HG03159 (cell line): ENCODE measurements around the gene ARL13A.
A peak's percentile ranks its signal among the peaks of the same experiment; 100 is the strongest.
"Not testable (repeated sequence)": the region's sequence is repeated elsewhere in the genome, so short reads cannot be mapped to it uniquely, and the experiment has no call there.

Experiments used
- ATAC-seq: cut with Tn5 transposase; IDR thresholded peaks from one replicate; pipeline ENCODE4 v1.9.1; 2021; ENCODE audit warnings: mild to moderate bottlenecking, moderate library complexity; ENCODE audit not compliant: unreplicated experiment

Gene ARL13A

GRCh38 chrX:100969408-100969807, at the start of gene ARL13A:
TSS of gene ARL13A (plus strand) at chrX:100969708. CDS start at chrX:100973690, 3,982 bp downstream.
- ATAC-seq = no peak

GRCh38 chrX:100924375-100924774, 45.1 kb upstream of the ARL13A start:
- no peak for ATAC-seq

GRCh38 chrX:100926453-100926852, 43.1 kb upstream of the ARL13A start:
- ATAC-seq = no peak

GRCh38 chrX:100928660-100929613, 40.6 kb upstream of the ARL13A start, which contains the start of gene XKRX:
TSS of gene XKRX (minus strand) at chrX:100928917. CDS start at chrX:100928304, 613 bp downstream.
- ATAC-seq = peak; percentile 55

GRCh38 chrX:100931218-100931924, 38.1 kb upstream of the ARL13A start:
- ATAC-seq = peak; percentile 70

- ATAC-seq = peak; percentile 16
Observed at GRCh38 chrX:100931925-100932285, 37.6 kb upstream of the ARL13A start.

- no peak for ATAC-seq
Observed at GRCh38 chrX:100935767-100936166, 33.7 kb upstream of the ARL13A start.

- ATAC-seq = no peak
Observed at GRCh38 chrX:100939333-100939732, 30.2 kb upstream of the ARL13A start.

GRCh38 chrX:100944601-100945000, 24.9 kb upstream of the ARL13A start:
- no peak for ATAC-seq

GRCh38 chrX:100946299-100946927, 23.1 kb upstream of the ARL13A start:
- no peak for ATAC-seq

GRCh38 chrX:100948557-100948956, 21.0 kb upstream of the ARL13A start:
- no peak for ATAC-seq

GRCh38 chrX:100962811-100963210, 6.7 kb upstream of the ARL13A start:
- no peak for ATAC-seq

GRCh38 chrX:100964362-100964761, 5.1 kb upstream of the ARL13A start:
- ATAC-seq = no peak

GRCh38 chrX:100969936-100970335, 428 bp downstream of the ARL13A start:
- ATAC-seq = no peak

- no peak for ATAC-seq
Observed at GRCh38 chrX:100973411-100973810, 3.9 kb downstream of the ARL13A start.

GRCh38 chrX:100975212-100975611, 5.7 kb downstream of the ARL13A start:
- no peak for ATAC-seq

- ATAC-seq = no peak
Observed at GRCh38 chrX:100976211-100976610, 6.7 kb downstream of the ARL13A start.

GRCh38 chrX:100979881-100980607, 10.5 kb downstream of the ARL13A start:
- no peak for ATAC-seq

GRCh38 chrX:100980608-100981497, 11.3 kb downstream of the ARL13A start:
- ATAC-seq = no peak

GRCh38 chrX:100981498-100981845, 12.0 kb downstream of the ARL13A start:
- not testable (repeated sequence) for ATAC-seq
